HG02884 (cell line): ENCODE results near the gene COQ10A.

Experiments
- ATAC-seq: cut with Tn5 transposase; IDR thresholded peaks from one replicate; pipeline ENCODE4 v1.9.1; 2021; ENCODE audit warnings: mild to moderate bottlenecking, moderate library complexity; ENCODE audit not compliant: unreplicated experiment

Gene COQ10A

DNA sequence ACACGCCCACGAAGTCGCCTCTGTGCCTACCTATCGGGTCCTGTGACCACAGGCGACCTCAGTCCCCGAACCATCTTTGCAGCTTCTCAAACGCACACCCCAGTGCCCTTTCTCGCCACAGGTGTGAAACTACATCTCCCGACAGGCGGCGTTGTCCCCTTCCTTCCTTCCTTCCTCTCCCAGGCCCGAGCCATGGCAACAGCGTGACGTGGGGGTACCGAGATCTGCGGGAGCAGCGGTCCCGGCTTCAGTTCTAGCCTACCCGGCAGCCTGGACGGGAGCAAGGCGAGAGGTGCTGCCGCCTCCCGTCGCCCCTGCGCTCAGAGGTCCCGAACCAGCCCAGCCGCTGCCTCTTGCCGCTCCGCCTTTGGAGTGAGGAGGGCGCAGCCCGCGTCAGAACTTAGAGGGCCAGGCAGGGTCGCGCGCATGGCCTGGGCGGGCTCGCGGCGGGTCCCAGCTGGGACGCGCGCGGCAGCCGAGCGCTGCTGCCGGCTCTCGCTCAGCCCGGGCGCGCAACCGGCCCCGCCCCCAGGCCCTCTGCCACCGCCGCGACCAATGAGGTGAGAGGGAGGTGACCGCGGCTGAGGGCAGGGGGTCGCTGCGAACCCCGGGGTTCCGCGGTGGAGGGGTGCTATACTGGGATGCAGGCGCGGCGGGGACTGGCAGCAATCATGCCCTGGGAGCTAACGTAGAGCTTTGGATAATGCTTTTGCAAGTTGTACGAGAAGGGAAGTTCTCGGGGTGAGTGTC, at the start of gene COQ10A:
COQ10A (plus strand) TSS at position 250 of the 750 bp plus-strand sequence; CDS start at position 427, 177 bp downstream.
- peak; percentile 77 for ATAC-seq

DNA sequence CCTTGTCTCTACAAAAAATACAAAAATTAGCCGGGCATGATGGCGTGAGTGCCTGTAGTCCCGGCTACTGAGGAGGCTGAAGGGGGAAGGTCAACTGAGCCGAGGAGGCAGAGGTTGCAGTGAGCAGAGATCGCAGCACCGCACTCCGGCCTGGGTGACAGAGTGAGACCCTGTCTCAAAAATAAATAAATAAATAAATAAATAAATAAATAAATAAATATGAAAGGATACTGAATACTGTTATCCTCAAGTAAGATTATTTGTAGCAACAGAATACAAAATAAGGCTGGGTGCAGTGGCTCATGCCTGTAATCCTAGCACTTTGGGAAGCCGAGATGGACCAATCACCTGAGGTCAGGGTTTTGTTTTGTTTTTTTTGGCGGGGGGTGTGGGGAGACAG, 46.9 kb upstream of the COQ10A start:
- no peak for ATAC-seq

DNA sequence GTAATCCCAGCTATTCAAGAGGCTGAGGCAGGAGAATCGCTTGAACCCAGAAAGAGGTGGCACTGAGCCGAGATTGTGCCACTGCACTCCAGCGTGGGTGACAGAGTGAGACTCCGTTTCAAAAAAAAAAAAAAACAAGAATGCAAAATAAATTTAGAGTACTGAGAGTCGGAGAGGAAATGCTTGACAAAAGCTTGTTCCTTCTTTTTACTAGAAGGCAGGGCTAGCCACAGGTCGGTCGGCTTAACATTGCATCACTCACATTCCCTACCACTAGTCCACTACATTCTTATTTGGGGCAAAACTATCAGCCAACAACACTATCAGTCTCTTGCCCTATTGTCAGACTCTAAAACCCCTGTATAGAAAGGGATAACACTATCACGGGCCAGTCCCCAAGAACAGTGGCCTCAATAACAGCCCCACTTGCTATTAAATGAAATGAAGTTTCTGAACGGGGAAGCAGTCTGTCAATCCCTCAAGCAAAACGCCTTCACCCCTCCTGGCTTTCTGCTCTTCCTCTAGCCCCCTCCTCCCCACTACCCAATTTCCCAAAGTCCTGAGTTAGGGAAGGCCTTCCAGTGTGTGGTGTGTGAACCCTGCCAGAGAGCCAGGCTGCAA, 46.0 kb upstream of the COQ10A start:
- no peak for ATAC-seq

GRCh38 chr12:56221232-56221756, 45.4 kb upstream of the COQ10A start:
- peak; percentile 18 for ATAC-seq

GRCh38 chr12:56221757-56222530, 44.8 kb upstream of the COQ10A start, which contains the start of gene RNF41:
Gene RNF41, minus strand, starts transcription at chr12:56221922. Its CDS starts 7,875 bp downstream, at chr12:56214047.
- ATAC-seq = peak; percentile 73

GRCh38 chr12:56222531-56222895, 44.2 kb upstream of the COQ10A start:
- ATAC-seq = no peak

- no peak for ATAC-seq
Measured at GRCh38 chr12:56223571-56224101, 43.1 kb upstream of the COQ10A start.

- peak; percentile 64 for ATAC-seq
Measured at GRCh38 chr12:56224102-56224701, 42.5 kb upstream of the COQ10A start, which contains the start of gene NABP2. Gene NABP2, plus strand, starts transcription at chr12:56224342. Its CDS starts 515 bp downstream, at chr12:56224857.

DNA sequence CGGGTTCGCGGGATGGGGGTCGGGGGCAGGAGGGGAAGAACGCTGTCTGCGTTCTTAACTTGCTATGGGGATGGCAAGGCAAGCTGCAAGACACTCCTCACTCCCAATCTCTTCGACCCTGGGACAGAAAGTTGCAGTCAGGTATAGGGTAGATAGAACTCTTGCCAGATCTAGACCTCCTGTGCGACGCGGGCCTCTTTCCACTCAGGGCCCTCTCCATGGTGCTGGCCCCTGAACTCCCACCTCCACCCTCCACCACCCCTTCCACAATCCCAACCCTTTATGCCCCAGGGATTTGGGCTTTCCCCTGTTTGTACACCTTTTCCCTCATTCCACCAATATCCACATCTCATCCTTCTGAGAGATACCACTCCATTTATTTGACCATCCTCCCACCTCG, 41.8 kb upstream of the COQ10A start:
- no peak for ATAC-seq

DNA sequence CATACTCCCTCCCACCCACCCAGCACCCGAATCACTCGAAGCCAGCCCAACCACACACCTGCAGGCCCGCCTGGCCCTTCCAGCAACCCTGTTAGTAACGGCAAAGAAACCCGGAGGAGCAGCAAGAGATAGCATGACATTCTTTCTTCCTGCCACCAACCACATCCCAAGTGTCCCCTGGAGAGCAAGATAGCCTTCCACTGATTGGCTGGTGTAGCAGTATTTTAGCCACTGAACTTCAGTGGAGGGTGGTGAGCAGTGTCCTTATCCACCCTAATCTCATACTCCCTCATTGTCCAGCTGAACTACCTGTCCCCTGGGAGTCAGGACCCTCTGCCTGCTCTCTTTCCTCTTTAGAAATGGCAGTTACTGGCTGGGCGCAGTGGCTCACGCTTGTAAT, 37.7 kb upstream of the COQ10A start:
- no peak for ATAC-seq

DNA sequence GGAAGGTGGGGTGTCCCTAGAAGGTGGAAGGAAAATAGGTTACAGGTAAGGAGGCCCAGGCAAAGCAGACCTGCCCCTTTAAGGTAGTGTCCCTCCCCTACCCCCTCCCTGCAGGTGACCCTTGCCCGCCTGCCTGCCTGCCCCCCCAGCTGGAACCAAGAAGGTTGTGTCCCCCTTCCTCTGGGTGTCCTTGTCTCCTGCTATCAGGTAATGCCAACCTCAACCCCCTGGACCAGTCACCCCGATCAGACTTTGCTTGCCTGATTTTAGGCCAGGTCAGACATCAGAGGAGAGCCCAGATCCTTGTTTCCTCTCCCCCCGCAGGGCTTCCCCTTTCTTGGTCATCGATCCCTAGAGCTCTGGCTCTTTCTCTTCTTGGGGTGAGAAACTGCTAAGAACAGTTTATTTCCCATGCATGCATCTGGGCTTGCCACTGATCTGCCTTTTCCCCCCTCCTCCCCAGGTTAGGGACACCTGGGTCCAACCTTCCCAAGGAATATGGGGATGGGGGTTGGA, 36.8 kb upstream of the COQ10A start, which contains the start of gene SLC39A5:
SLC39A5 (plus strand) TSS at position 136 of the 516 bp plus-strand sequence. CDS start 1,224 bp downstream, outside the sequence.
- ATAC-seq = no peak

GRCh38 chr12:56230432-56231183, 36.1 kb upstream of the COQ10A start:
- ATAC-seq = no peak

DNA sequence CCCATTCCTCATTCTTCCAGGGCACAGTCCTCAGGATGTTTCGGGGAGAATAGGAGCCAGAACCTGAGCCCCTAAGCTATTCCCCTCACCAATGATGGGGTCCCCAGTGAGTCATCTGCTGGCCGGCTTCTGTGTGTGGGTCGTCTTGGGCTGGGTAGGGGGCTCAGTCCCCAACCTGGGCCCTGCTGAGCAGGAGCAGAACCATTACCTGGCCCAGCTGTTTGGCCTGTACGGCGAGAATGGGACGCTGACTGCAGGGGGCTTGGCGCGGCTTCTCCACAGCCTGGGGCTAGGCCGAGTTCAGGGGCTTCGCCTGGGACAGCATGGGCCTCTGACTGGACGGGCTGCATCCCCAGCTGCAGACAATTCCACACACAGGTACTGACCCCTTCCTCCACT, 35.6 kb upstream of the COQ10A start:
- no peak for ATAC-seq

DNA sequence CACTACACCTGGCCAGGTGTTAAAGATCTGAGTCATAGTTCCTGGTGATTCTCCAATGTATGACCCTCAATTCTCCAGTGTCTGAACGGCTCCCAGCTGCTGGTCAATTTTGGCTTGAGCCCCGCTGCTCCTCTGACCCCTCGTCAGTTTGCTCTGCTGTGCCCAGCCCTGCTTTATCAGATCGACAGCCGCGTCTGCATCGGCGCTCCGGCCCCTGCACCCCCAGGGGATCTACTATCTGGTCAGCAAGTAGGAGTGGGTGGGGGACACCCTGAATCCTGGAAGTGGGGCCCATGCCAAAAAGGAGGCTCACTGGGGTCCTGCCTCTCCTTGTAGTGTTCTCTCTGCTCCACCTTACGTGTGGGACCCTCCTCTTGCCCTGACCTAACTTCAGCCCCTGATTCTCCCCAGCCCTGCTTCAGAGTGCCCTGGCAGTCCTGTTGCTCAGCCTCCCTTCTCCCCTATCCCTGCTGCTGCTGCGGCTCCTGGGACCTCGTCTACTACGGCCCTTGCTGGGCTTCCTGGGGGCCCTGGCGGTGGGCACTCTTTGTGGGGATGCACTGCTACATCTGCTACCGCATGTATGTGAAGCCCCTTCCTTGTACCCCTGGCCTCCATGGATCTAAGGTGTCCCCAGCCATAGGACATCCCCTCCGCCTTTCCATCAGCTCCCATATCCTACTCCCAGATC, 31.9 kb upstream of the COQ10A start:
- no peak for ATAC-seq

- no peak for ATAC-seq
Measured at GRCh38 chr12:56236091-56236490, 30.7 kb upstream of the COQ10A start.

DNA sequence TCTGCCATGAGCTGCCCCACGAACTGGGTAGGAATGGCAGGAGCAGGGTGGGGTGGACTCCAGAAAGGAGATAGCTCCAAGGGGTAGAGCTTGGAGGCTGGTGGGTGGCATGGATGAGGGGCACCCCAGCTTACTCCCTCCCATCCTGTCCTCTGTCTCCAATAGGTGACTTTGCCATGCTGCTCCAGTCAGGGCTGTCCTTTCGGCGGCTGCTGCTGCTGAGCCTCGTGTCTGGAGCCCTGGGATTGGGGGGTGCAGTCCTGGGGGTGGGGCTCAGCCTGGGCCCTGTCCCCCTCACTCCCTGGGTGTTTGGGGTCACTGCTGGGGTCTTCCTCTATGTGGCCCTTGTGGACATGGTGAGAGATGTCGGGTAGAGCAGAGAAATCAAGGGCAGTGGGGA, 29.8 kb upstream of the COQ10A start:
- ATAC-seq = no peak

DNA sequence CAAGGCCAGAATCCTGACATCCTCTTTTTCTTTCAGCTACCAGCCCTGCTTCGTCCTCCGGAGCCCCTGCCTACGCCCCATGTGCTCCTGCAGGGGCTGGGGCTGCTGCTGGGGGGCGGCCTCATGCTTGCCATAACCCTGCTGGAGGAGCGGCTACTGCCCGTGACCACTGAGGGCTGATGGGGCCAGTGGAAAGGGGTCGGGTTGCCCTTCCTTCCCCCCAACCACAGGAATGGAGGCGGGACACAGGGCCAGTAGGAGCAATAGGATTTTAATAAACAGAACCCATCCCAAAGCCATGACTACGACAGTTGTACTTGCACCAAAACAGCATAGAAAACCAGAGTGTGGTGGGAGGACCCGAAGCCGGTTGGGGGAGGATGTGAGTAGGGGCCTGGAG, 29.2 kb upstream of the COQ10A start:
- ATAC-seq = no peak

DNA sequence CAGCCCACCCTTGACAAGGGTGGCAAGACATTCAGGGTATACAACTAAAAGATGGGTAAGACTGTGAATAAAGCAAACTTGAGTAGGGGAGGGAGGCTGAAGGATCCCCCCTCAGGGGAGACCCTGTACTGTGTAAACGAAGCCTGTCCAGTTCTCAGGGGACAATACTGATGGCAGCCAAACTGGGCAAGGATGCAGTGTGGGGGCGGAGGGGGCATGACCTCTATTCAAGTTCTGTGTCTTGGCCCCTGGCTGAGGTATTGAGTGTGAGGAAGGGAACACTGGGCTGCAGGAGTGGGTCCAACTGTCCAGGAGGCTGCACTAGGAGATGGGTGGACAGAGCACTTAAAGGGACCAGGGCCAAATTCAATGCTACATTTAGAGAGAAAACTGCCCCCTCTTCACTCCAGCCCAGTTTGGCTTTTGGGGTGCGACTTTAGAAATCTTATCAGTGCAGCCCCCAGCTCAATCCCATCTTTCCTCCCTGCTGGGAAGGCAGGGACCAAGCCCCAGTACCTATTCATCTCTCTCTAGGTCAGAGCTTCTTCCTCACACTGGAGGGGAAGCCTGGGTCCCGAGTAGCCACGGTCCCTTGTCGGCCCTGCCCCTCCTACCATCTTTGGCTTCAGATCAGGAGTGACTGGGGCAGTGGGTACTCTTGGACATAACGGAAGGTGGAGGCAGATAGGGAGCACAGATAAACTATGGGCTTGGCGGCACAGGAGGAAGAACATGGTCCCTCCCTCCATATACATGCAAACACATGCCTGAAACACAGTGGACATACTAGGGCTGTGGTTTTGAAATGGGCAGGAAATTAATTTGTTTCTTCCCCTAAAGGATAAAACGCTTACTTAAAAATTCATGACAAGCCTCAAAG, 25.1 kb upstream of the COQ10A start:
- no peak for ATAC-seq
